ENCODE data around the gene ACRBP. TPM values are rescaled to one million over a fixed set of nuclear protein-coding genes. Genes with fewer than 3 reads are reported as not detected.

ACRBP gene
- 0.21 and 0.37 TPM in 2 replicates for total RNA-seq (2014; rRNA removed; shearing (Covaris generic))
- 0.21 TPM in 1 of 2 replicates, not detected in the other for polyA plus RNA-seq (2015; cell fraction: cytosol; rRNA removed)
- 1.2 and 1.3 TPM in 2 replicates for polyA plus RNA-seq (2015; cell fraction: nucleus; rRNA removed)

DNA sequence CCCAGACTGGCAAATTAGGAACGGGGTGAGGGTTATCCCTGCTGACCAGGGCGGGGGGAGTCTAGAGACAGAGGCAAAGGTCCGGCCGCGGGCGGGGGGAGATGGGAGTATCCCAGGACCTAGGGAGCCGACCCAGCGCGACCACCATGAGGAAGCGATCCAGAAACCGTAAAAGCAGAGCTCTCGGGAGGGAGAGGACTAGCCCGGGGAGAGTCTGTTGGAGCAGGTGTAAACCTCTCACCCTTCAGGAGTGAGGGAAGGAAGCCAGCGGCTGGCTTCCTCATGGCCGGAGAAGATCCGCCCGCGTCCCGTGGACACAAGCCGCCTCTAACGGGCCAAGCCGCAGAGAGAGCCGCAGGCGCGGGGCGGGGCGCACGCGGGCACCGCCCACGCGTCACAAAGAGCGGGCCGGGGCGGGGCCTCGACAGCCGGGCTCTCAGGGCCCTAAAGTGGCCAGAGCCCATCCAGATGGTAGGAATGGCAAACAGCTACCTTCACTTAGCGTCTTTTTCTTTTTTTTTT, at the start of gene ACRBP:
ACRBP (minus strand) TSS at position 350 of the 522 bp plus-strand sequence; CDS start at position 284, 66 bp downstream.
- no peak for DNase-seq (ENCODE audit: low read depth, low spot score)
- in situ Hi-C loops (cut with HindIII; ENCODE audit: low pct_unique_long_range_greater_than_20kb, low sequenced_read_pairs) = no loop called here

DNA sequence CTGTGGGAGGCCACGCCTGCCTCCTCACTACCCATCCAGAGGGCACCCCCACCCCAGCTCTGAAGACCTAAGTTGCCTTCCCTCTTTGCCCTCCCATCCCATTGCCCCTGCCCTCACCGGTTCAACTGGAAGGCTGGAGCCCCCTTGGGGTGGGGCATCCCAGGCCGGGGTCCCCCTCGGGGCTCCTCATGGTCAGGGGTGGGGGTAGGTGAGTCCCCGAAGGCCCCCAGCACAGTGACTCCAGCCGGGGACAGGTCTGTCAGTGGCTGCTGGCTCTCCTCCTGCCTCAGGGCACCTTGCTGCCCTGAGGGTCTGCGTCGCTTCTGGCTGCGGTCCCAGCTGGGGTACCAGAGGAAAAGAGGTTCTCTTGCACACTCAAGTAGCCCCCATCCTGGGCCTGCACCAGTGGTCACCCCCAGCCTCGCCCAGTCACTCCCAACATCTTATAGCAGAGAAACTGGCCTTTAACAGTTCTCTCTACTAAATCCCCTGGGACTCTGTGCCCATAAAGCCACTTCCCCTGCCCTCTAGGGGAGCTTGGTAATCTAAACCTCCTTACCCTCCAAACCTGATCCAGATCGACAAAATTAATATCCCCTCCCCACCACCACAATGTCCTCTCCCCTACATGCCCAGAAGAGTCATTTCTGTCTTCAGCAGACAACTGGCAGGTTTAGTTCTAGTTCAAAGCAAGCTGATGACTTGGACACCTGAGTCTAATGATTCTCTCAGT, 48.2 kb upstream of the ACRBP start:
- no peak for DNase-seq (ENCODE audit: low read depth, low spot score)
- in situ Hi-C loops (cut with HindIII; ENCODE audit: low pct_unique_long_range_greater_than_20kb, low sequenced_read_pairs) = no loop called here

DNA sequence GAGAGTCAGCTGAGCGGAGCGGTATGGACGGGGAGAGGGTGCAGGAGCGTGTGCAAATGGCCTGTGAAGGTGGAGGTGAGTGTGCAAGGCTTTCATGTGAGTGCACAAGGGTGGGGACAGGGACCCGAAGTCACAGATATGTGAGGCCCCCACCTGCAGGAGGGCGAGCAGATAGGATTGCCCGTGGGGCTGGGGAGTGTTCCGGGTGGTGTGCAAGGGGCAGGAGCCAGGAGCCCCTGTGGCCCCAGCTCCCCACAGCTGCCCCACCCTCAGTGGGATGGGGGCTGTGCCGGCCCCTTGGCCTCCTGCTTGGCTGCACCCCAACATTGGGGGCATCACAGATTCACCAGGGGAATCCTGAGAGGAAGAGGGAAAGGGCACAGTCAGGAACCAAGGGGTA, 47.5 kb upstream of the ACRBP start:
- in situ Hi-C loops (cut with HindIII; ENCODE audit: low pct_unique_long_range_greater_than_20kb, low sequenced_read_pairs) = no loop called here
- no peak for DNase-seq (ENCODE audit: low read depth, low spot score)

DNA sequence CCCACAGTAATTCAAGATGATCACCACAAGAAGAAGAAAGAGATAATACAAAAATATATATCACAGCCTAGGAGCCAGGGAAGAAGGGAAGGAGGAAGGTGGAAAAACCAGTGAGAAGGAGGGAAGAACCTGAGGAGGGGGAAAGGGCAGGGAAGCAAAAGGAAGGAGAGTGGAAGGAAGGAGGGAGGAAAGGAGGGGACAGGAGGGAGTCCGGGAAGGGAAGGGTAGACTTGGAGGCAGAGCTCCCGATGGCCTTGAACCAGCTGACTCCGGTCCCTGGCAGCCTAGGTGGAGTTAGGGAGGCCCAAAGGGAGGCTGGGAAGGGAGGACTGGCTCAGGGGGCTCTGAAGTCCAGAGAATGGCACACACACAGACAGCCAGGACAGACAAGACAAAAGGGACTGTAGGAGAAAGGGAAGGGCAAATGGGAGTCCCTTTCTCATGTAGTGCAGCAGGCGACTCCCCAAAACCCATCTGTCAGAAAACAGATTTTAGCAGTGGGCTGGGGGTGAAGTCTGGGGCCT, 46.7 kb upstream of the ACRBP start:
- in situ Hi-C loops (cut with HindIII; ENCODE audit: low pct_unique_long_range_greater_than_20kb, low sequenced_read_pairs) = no loop called here

DNA sequence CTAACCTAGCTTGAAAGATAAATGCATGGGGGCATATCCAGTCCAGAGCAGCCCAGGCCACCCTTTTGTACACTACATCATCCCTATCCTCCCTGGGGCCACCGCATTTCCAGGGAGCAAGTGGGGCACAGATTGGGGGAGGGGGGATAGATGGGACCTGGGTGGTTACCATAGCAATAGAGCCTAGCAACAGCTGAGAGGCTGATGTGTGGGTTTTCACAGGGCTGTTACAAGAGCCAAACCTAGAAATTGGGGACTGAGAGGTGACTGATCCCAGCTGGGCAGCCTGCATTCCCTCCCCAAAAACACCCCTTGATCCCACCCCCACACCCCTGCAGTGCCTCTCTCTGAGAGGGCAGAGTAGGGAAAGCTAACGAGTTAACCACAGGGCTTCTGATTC, 45.7 kb upstream of the ACRBP start:
- DNase-seq (ENCODE audit: low read depth, low spot score) = no peak
- in situ Hi-C loops (cut with HindIII; ENCODE audit: low pct_unique_long_range_greater_than_20kb, low sequenced_read_pairs) = no loop called here

More for the DNA sequence above, 46.7 kb upstream of the ACRBP start:
- no peak for DNase-seq (ENCODE audit: low read depth, low spot score)

DNA sequence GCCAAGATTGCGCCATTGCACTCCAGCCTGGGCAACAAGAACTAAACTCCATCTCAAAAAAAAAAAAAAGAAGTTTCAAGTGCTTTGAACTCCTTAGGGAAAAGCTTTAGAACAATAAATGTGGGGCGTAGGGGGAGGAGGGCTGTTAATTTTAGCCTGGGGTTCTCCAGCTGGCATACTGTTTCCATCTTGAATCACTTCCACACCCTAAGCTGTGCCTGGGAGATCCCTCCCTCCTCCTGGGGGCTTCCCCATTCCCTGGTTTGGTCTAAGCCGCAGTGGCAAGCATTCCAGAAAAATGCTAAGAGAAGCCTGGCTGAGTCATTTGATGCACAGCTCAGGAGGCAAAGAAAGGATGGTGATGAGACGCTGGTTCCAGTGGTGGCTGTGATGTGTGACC, 44.2 kb upstream of the ACRBP start:
- no peak for DNase-seq (ENCODE audit: low read depth, low spot score)
- in situ Hi-C loops (cut with HindIII; ENCODE audit: low pct_unique_long_range_greater_than_20kb, low sequenced_read_pairs) = no loop called here

DNA sequence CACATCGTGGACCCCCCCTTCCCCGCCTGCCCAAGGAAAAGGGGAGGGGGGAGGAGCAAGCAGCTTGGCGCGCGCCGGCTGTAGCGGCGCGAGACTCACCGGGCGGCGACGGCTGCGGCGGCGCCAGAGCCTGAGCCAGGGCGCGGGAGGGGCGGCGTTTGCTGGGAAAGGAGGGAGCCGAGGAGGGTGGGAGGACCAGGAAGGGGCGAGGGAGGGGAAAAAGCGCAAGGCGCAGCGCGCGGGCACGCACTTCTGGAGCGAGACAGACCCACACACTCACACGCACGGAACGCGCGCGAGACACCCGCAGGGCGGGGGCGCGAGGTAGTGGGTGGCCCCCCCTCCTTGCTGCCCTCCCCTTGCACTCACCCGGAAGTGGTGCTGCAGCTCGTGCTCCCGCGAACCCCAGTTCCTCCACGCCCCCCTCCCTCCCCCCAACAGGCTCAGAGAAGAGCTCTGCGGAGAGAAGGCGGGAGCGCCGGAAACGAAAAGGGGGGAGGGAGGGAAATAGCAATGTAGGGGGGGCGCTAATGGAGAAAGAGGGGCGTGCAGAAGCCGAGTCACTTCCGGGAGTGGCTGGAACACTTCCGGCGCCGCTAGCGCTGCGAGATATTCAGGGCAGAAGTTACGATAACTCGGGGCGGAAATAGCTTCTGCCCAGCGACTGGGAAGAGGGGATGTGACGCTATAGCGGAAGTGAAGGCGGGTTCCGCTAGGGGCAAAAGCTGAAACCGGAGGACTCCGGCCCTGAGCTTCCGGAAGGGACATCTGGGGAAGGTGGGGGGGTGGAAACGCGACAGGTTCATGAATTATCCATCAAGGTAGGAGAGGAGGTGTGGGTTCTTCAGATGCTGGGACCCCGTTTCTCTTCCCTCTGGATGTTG, 42.0 kb upstream of the ACRBP start, which contains the start of gene ZNF384:
ZNF384 (minus strand) TSS at position 377 of the 884 bp plus-strand sequence. CDS start 9,855 bp downstream, outside the sequence.
- in situ Hi-C loops (cut with HindIII; ENCODE audit: low pct_unique_long_range_greater_than_20kb, low sequenced_read_pairs) = no loop called here
- DNase-seq (ENCODE audit: low read depth, low spot score) = peak; percentile 99

DNA sequence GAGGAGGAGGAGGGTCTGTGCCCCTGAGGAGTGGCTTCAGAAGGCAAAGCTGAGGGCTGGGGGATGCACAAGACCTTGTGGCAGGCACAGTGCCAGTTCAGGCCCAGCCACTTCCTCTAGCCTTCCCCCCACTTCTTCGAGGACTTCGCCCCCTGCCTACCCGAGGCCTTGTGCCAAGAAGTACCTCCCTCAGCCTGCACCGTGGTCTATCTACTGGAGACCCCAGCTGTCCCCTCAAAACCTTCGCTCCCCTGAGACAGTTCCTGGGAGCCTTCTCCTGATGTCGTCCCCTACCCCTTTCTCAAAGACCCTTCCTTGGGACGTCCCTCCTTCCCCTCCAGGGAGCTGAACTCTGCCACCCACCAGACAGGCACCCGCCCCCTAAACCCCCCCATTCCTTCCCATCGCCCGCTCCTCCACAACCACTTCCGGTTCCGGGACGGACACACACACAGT, 41.3 kb upstream of the ACRBP start:
- in situ Hi-C loops (cut with HindIII; ENCODE audit: low pct_unique_long_range_greater_than_20kb, low sequenced_read_pairs) = no loop called here
- DNase-seq (ENCODE audit: low read depth, low spot score) = no peak

DNA sequence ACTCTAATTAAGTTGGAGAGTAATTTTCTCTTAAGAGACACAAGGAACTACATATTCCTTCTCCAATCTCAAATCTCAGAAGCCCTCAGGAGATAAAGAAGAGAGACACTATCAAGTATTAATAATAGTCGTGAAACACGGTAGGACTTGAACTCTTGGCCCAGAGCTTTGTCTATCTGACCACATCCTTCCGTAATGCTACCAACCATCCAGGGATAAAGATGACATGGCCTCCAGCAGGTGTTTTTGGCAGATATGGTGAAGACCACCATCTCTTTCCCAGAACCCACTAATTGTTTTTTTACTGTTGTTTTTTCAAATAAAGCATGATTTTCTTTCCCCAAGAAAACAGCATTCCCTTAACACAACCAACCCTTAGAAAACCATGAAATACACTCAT, 38.6 kb upstream of the ACRBP start:
- in situ Hi-C loops (cut with HindIII; ENCODE audit: low pct_unique_long_range_greater_than_20kb, low sequenced_read_pairs) = no loop called here

DNA sequence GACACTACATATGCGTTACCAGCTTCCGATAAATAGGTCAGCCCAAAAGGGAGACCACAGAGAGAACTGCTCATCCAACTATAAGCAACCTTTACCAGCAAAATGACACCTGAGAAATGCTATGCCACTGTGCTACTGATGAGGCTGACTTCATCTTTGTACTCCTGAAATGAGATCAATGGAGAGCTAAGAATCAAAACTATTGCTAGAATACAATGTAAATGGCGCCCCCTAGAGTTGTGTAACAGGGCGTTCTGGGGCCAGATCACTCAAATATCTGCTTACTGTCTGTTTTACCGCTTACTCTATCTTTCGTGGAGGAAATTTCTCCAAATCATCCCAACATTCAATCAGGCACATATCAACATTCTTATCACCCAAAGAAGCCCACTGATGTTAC, 37.4 kb upstream of the ACRBP start:
- DNase-seq (ENCODE audit: low read depth, low spot score) = peak; percentile 65
- in situ Hi-C loops (cut with HindIII; ENCODE audit: low pct_unique_long_range_greater_than_20kb, low sequenced_read_pairs) = no loop called here

More for the DNA sequence above, 38.6 kb upstream of the ACRBP start:
- DNase-seq (ENCODE audit: low read depth, low spot score) = no peak

DNA sequence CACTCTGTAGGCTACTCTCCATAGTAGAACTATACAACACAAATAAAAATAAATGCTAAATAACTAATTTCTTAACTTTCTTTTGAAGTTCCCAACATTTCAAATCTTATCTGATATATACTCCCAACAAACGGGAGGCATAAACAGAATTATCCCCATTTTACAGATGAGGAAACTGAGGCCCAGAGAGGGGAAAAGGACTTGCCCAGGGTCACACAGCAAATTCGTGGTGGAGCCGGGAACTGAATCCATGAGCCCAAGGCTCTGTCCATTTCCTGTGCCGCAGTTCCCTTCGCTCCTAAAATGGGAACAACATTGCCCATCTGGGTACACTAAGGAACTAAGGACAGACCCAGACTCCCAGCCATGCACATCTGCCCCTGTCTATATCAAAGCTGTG, 29.7 kb upstream of the ACRBP start:
- in situ Hi-C loops (cut with HindIII; ENCODE audit: low pct_unique_long_range_greater_than_20kb, low sequenced_read_pairs) = no loop called here
- no peak for DNase-seq (ENCODE audit: low read depth, low spot score)

DNA sequence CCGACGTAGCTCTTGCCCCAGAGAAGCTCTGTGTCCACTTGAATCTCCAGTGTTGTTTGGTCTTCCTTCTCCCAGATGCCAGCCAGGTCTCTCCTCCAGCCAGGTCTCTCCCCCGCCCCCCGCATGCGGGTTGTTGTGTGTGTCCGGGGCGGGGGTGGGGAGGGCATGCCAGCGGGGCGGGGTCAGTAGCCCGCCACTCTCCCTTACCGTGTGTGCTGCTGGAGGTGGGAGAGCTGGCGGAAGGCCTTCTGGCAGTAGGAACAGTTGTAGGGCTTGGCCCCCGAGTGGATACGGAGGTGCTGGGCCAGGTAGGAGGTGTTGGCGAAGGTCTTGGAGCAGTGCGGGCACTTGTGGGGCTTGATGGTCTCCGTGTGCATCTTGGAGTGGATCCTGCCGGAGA, 24.9 kb upstream of the ACRBP start:
- DNase-seq (ENCODE audit: low read depth, low spot score) = no peak
- in situ Hi-C loops (cut with HindIII; ENCODE audit: low pct_unique_long_range_greater_than_20kb, low sequenced_read_pairs) = no loop called here

DNA sequence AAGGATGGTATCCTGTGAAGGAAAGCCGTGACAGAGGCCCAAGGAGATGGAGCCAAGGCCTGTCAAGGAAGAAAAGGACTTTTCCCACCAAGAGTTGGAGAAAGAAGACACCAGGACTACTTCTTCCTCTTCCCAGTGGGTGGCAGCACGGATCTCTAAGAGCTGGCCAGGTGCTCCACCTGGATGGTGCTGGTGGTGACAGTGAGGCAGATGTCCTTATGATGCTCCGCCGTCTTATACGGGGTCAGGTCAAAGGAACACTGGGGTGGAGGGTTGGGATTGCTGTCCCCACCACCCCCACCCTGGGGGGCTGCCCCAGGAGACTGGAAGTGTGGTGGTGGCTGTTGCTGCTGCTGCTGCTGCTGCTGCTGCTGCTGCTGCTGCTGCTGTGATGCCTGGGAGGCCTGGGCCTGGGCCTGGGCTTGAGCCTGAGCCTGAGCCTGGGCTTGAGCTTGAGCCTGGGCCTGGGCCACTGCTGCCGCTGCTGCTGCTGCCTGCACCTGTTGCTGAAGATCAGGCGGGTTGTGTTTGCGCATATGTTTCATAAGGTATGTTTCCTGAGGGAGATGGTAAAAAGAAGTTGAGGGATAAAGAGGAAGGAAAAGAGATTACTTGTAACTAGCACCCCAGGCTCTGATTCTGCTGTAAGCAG, 20.5 kb upstream of the ACRBP start:
- DNase-seq (ENCODE audit: low read depth, low spot score) = peak; percentile 26
- in situ Hi-C loops (cut with HindIII; ENCODE audit: low pct_unique_long_range_greater_than_20kb, low sequenced_read_pairs) = no loop called here

DNA sequence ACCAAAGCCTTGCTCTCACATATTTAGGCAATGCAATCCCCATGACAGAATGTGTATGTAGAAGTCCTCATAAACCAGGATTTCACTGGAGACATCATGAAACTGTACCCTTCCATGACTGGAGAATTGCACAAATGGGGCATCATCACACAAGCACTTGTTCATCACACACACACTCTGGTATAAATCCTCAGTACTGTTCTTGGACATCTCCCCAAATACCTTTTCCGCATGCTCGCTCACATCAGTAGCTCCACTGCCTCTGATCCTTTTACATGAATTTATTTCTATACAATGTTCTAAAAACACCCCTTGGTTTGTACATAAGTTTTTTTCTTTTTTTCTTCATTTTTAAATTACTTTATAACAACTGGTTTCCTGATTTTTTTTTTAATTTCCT, 19.0 kb upstream of the ACRBP start:
- in situ Hi-C loops (cut with HindIII; ENCODE audit: low pct_unique_long_range_greater_than_20kb, low sequenced_read_pairs) = no loop called here

DNA sequence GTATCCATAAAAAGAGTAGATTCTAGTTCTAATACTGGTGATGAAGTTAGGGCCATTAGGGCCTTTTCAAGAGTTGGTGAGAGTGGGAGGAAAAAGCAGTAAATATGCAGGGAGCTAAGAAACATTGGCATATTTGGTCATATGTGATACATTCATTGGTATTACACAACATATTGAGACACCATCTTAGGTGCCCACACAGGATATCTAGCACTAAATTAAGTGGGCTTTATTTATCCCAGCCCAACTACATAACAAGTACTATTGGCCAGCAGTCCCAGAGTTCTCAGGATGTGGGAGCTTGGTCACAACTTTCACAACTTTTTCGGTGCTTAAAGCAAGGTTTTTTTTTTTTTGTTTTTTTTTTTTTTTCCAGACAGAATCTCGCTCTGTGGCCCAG, 17.7 kb upstream of the ACRBP start:
- no peak for DNase-seq (ENCODE audit: low read depth, low spot score)
- in situ Hi-C loops (cut with HindIII; ENCODE audit: low pct_unique_long_range_greater_than_20kb, low sequenced_read_pairs) = no loop called here

More for the DNA sequence above, 19.0 kb upstream of the ACRBP start:
- no peak for DNase-seq (ENCODE audit: low read depth, low spot score)

DNA sequence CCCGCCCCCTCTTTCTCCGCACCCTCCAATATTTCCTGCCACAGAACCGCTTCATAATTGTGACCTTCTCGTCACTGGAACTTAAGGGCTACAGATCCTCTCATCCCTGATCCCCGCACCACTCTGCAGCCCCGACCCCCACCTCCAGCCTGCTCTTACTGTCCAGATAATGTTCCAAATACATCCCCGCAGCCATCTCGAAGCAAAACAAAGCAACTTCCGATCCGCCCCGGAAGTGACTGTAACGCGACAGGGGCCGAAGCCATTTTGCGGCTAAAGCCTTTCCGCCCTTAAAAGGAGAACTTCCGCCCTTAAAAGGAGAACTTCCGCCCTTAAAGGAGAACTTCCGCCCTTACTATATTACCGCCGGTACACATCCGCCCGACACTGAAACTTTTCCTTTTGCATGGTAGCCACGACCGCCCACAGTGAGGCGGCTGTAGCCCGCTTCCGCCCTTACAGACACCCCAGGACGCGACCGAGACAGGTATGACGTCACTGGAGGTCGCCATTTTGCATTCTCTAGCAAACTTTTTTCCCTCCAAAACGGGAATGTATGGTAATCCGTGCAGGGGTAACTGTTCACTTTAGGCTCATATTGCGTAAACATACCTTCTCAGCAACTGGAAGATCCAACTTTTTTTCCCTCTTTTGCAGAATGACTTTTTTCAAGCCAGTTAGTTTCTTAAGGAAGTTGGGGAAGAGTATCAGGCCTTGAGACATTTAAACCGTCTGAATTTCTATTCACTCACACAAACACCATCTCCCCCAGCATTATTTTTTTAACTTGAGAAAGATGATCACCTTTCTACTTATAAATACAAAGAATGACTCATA, 15.9 kb upstream of the ACRBP start, which contains the start of gene ING4:
ING4 (minus strand) TSS at position 214 of the 837 bp plus-strand sequence; CDS start at position 196, 18 bp downstream.
- in situ Hi-C loops (cut with HindIII; ENCODE audit: low pct_unique_long_range_greater_than_20kb, low sequenced_read_pairs) = no loop called here
- peak; percentile 100 for DNase-seq (ENCODE audit: low read depth, low spot score)

DNA sequence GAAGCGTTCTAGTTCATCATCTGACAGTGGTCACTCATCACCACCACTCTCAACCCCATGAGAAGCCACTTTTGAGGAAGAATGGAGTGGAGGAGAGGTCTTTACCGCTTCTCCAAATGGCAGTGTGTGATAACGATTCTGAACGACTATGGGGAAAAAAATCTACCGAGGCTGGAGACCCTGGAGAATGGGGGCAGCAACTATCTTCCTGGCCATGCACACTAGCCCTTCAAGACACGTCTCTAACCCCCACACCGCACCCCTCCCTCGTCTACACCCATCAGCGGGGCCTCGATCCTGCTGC, 15.3 kb upstream of the ACRBP start:
- in situ Hi-C loops (cut with HindIII; ENCODE audit: low pct_unique_long_range_greater_than_20kb, low sequenced_read_pairs) = no loop called here
- no peak for DNase-seq (ENCODE audit: low read depth, low spot score)

Data from SK-MEL-5 (cell line).